DLD1 (cell line): ENCODE results near the gene EMP2.

Experiments used
- in situ Hi-C: cut with HindIII; loops from 2 replicates; pipeline ENCODE4 v1.10.0; 2017; ENCODE audit warnings: low sequenced_read_pairs

The EMP2 gene

DNA sequence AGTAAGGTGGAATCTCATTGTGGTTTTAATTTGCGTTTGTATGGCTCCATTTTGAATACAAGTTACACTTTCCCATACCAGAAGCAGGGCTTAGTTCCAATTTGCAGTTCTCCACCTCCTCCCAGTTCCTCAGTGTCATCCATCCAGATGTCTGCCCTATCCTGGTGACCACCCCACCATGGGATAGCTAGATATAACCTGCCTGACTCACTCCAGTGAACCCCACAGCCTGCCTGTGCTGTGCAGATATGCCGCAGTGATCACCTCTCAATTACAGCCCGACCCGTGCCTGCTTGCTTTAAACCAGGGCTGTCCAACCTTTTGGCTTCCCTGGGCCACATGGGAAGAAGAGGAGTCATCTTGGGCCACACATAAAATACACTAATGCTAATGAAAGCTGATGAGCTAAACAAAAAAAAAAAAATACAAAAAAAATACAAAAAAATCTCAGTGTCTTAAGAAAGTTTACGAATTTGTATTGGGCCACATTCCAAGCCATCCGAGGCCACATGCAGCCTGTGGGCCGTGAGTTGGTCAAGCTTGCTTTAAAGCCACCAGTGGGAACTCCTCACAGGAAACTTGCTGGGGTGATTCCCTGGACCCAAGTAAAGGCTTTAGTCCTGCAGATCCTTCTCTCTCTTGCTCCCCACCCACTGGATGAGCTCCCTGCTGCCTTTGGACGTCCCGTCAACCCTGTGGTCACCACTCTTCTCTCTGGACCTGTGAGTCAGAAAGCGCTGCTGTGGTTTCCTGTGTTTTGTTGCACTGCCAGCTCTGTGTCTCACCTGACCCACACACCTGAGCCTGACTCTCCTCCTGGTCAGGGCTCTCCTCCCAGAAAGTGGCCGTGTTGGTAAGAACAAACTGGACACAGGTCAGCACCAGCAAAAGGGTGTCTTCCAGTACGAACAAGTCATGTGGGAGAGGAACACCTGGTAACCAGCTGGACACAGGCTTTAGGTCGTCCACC lies 83.0 kb downstream of the EMP2 start:
- in situ Hi-C loops, result no loop called here

DNA sequence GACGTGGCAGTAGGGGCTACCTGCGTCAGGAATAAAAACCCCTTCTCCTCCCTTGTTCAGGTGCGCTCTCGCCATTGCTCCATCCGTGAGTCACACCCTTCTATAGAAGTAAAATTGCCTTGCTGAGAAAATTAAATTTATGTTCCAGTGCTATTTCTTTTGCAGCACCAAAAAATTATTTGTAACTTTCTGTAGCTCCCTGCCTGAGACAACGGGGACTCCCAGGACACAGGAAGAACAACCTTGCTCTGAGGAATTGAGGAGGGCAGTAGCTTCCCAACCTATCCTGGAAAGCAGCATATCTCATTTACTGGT lies 85.4 kb downstream of the EMP2 start:
- in situ Hi-C loops, result no loop called here

DNA sequence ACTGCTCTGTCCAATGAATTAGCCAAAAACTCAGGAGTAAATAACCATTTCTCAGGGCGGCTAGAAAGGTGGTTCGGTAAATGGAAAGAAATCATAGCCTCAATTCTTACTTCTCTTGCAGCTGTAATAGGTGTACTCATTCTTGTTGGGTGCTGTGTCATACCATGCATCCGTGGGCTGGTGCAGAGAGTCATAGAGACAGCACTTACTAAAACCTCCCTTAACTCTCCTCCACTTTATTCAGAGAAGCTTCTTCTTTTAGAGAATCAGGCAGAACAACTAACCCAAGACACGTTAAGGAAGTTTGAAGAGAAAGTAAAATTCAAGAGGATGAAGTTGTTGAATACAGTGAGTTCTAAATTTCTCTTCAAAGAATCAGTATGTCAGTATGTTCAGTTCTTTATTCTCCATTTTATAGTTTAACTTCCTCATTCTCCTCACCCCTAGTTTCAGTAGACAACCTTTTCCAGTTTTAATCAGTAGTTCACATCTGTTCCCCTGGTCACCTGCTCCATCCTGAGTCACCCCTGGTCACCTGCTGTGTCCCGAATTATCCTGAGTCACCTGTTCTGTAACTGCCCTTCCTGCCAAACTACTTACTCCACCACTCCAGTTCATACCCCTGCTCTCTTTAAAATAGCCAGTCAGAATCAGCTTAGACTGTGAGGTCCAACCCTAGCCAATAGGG lies 85.9 kb downstream of the EMP2 start:
- in situ Hi-C loops, result no loop called here

DNA sequence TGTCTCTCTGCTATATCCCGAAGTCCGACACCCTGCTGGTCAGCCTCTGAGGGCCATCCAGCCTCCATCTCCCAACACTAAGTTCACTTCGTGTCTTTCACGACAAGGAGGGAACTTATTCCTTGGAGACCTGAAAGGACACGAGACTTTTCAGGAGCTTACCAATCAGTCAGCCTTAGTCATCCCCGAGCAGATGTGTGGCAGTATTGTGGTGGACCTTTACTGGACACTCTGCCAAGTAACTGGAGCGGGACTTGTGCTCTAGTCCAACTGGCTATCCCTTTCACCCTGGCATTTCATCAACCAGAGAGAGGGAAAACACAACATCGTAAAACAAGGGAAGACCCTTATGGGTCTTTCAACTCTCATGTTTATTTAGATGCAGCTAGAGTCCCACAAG lies 87.1 kb downstream of the EMP2 start:
- in situ Hi-C loops, result no loop called here

DNA sequence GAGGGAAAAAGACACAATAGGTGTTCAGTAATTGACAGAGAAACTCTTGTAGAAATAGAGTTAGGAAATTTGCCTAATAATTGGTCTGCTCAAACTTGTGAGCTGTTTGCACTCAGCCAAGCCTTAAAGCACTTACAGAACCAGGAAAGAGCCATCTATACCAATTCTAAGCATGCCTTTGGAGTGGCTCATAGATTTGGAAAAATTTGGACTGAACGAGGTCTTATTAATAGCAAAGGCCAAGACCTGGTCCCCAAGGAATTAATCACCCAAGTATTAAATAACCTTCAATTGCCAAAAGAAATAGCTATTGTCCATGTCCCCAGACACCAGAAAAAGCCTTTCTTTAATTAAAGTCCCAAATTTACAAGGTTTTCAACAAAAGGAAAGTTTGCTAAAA lies 90.3 kb downstream of the EMP2 start:
- in situ Hi-C loops, result no loop called here

DNA sequence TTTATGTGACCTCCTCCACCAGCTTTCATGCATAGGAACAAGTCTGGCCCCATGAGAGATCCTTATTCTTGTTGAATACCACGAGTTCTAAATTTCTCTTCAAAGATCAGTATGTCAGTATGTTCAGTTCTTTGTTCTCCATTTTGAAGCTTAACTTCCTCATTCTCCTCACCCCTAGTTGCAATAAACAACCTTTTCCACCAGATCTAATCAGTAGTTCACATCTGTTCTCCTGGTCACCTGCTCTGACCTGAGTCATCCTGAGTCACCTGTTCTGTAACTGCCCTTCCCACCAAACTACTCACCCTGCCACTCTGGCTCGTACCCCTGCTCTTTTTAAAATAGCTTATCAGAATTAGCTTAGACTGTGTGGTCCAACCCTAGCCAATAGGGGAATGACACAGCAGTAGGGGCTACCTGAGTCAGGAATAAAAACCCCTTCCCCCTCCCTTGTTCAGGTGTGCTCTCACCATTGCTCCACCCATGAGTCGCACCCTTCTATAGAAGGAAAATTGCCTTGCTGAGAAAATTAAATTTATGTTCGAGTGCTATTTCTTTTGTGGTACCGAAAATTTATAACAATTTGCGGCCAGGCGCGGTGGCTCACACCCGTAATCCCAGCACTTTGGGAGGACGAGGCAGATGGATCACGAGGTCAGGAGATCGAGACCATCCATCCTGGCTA lies 94.6 kb downstream of the EMP2 start:
- in situ Hi-C loops, result no loop called here

DNA sequence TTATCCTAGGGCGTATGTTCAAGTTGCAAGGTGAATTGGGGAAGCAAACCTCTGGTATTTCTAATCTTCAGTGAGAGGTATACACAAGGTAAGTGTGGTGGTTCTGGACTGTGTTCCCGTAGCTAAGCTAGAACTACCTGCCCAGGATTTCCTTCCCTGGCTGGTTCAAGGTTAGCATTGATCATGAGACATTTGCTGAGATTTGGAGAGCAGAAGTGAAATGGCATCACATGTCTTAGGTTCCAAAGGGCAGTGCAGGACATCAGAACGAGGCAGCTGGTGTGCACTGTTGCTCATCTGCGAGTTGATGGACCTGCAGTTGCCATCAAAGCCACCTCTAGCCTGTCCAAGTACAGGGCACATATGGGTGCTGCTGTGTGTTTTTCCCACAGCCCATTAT lies 95.2 kb downstream of the EMP2 start:
- in situ Hi-C loops, result no loop called here

DNA sequence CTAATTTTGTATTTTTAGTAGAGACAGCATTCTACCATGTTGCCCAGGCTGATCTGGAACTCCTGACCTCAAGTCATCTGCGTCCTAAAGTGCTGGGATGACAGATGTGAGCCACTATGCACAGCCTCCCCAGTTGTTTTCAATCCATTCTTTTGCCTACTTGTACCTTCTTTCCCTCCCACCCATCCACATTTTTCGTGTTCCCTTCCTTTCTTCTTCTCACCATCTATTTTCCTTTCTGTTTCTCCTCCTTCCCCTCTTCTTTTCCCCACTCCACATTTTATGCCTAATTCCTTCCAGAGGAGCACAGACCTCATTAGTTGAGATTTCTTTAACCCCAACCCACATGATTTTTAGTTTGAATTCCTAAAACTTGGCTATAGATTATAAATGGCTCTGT lies 100.2 kb downstream of the EMP2 start:
- in situ Hi-C loops, result no loop called here
